ENCODE data around the gene CABLES2. TPM values are rescaled to one million over a fixed set of nuclear protein-coding genes. Genes with fewer than 3 reads are reported as not detected.
A peak's percentile ranks its signal among the peaks of the same experiment; 100 is the strongest.

CABLES2 gene
- total and polyA plus RNA-seq, 3 donors from 2014 or later: 51.0 to 83.0 (median 58.6) TPM

- Histone ChIP-seq H3K27me3 (no peaks in the 10 kb centered on the region), H3K4me1 (peaks cover 49% of the 10 kb centered on the region), H3K4me3 (no peak overlapping the region)
Measured at GRCh38 chr20:62359491-62360121, 47.5 kb downstream of the CABLES2 start.

GRCh38 chr20:62359043-62359490 lies 48.0 kb downstream of the CABLES2 start:
- H3K4me3 ChIP-seq: no peak overlapping the region

More at GRCh38 chr20:62359491-62360121, 47.5 kb downstream of the CABLES2 start:
- DNase-seq: no peak
- H3K9me3 ChIP-seq: no peaks in the 10 kb centered on the region
- TF ChIP-seq CTCF (IDR thresholded peaks at IDR 0.05): no peak
- WGBS, 2 donors: 75% methylated on average over 24 of the region's 25 CpGs; no CpG with 5 or more reads in 1 of the 2 donors
- peak overlapping the region; percentile 47 to 60 for H3K27ac ChIP-seq
- intact Hi-C loops (cut with DNase I; ENCODE audit: low total_unique reads): no loop called here
- H3K36me3 ChIP-seq (ENCODE audit: low read depth, missing control alignments): no peaks in the 10 kb centered on the region

GRCh38 chr20:62358171-62359042 lies 48.7 kb downstream of the CABLES2 start:
- no peak for DNase-seq
- Histone ChIP-seq H3K27me3 (no peaks in the 10 kb centered on the region), H3K36me3 (ENCODE audit: low read depth, missing control alignments) (no peaks in the 10 kb centered on the region), H3K4me3 (no peak overlapping the region), H3K9me3 (no peaks in the 10 kb centered on the region), H3K27ac (peak overlapping the region; percentile 47 to 60), H3K4me1 (peaks cover 46% of the 10 kb centered on the region)
- WGBS, 2 donors: 65 to 81% methylated on average over 4 to 23 of the region's 24 CpGs
- TF ChIP-seq POLR2A (IDR thresholded peaks at IDR 0.05): no peak
- TF ChIP-seq CTCF (IDR thresholded peaks at IDR 0.05): no peak
- intact Hi-C loops (cut with DNase I; ENCODE audit: low total_unique reads): no loop called here

More at GRCh38 chr20:62359043-62359490, 48.0 kb downstream of the CABLES2 start:
- no peaks in the 10 kb centered on the region for H3K9me3 ChIP-seq
- peak overlapping the region; percentile 47 to 60 for H3K27ac ChIP-seq
- no peaks in the 10 kb centered on the region for H3K27me3 ChIP-seq
- TF ChIP-seq POLR2A (IDR thresholded peaks at IDR 0.05) (no peak), CTCF (IDR thresholded peaks at IDR 0.05) (no peak)
- 79 to 88% methylated on average over 11 to 16 of the region's 16 CpGs for WGBS, 2 donors
- intact Hi-C loops (cut with DNase I; ENCODE audit: low total_unique reads): no loop called here
- DNase-seq: no peak
- H3K4me1 ChIP-seq: peaks cover 45% of the 10 kb centered on the region
- no peaks in the 10 kb centered on the region for H3K36me3 ChIP-seq (ENCODE audit: low read depth, missing control alignments)

GRCh38 chr20:62357681-62358080 lies 49.4 kb downstream of the CABLES2 start:
- Histone ChIP-seq H3K4me3 (no peak overlapping the region), H3K27ac (peak overlapping the region; percentile 66 to 80), H3K9me3 (no peaks in the 10 kb centered on the region), H3K36me3 (ENCODE audit: low read depth, missing control alignments) (no peaks in the 10 kb centered on the region), H3K27me3 (no peaks in the 10 kb centered on the region), H3K4me1 (peaks cover 52% of the 10 kb centered on the region)
- DNase-seq: no peak
- TF ChIP-seq CTCF (IDR thresholded peaks at IDR 0.05) (no peak), POLR2A (IDR thresholded peaks at IDR 0.05) (no peak)
- intact Hi-C loops (cut with DNase I; ENCODE audit: low total_unique reads): no loop called here
- 59 to 72% methylated on average over 3 to 7 of the region's 7 CpGs for WGBS, 2 donors

Measured in testis (tissue), 3 donors.